CD4-positive, alpha-beta T cell (primary cell): Measurements from ENCODE around the gene KSR2. TPM values are rescaled to one million over a fixed set of nuclear protein-coding genes. Genes with fewer than 3 reads are reported as not detected.

ENCODE experiments used
- ATAC-seq: fragments of 200-7000 bp; cut with Tn5 transposase; one replicate; pipeline ENCODE4 v1.10.0; 2022; ENCODE audit warnings: mild to moderate bottlenecking; ENCODE audit not compliant: poor library complexity
- CTCF ChIA-PET: fragments of 350-600 bp; sonication (Branson Sonifier 250); formaldehyde crosslinking; loops from one replicate; lab custom pipeline; 2021; ENCODE audit warnings: antibody characterized with exemption, inconsistent platforms; lab: Charles Lee
- POLR2A ChIA-PET: fragments of 350-600 bp; sonication (Branson Sonifier 250); formaldehyde crosslinking; loops from one replicate; lab custom pipeline; 2021; ENCODE audit warnings: antibody characterized with exemption, inconsistent platforms; lab: Charles Lee
- DNase-seq, 14 experiments: peaks; one replicate each; pipeline ENCODE4 v3.0.0-alpha.2; 2013 to 2020; ENCODE audit warnings: mixed read lengths in 2 of 14
- H3K27ac ChIP-seq, 2 donors: one replicate each; pipeline versions ENCODE4 v1.5.1 to v1.7.0; 2013; ENCODE audit warnings: low read length in 2 of 2, low read depth in 1 of 2, mild to moderate bottlenecking in 1 of 2
- H3K27me3 ChIP-seq, 2 experiments: 1 replicate in 1 of 2; 2 replicates in 1 of 2; pipeline versions ENCODE4 v1.6.1 to v1.7.0; 2013; ENCODE audit warnings: low read length in 2 of 2, control low read depth in 1 of 2, mild to moderate bottlenecking in 1 of 2, moderate library complexity in 1 of 2; ENCODE audit not compliant: insufficient read depth in 2 of 2, control insufficient read depth in 1 of 2
- H3K36me3 ChIP-seq: one replicate; pipeline ENCODE4 v1.6.1; 2013; ENCODE audit warnings: low read length, control low read depth; ENCODE audit not compliant: insufficient read depth
- H3K4me1 ChIP-seq: one replicate; pipeline ENCODE4 v1.6.1; 2013; ENCODE audit warnings: low read length, control low read depth; ENCODE audit not compliant: insufficient read depth
- H3K4me3 ChIP-seq: one replicate; pipeline ENCODE4 v1.5.1; 2013; ENCODE audit warnings: mild to moderate bottlenecking, low read length, moderate library complexity
- H3K9me3 ChIP-seq, 2 experiments: 1 replicate in 1 of 2; 2 replicates in 1 of 2; pipeline versions ENCODE4 v1.6.1 to v1.7.0; 2013; ENCODE audit warnings: low read length in 2 of 2, mild to moderate bottlenecking in 2 of 2, control low read depth in 1 of 2, moderate library complexity in 1 of 2; ENCODE audit not compliant: control insufficient read depth in 1 of 2, insufficient read depth in 1 of 2
- H3K27ac Mint-ChIP-seq: one replicate; pipeline ENCODE4 v1.8.0; 2020; ENCODE audit warnings: mixed read lengths
- H3K27me3 Mint-ChIP-seq: one replicate; pipeline ENCODE4 v1.8.0; 2021; ENCODE audit warnings: mixed read lengths
- H3K36me3 Mint-ChIP-seq: one replicate; pipeline ENCODE4 v1.8.0; 2021; ENCODE audit warnings: low read depth, mixed read lengths
- H3K4me1 Mint-ChIP-seq: one replicate; pipeline ENCODE4 v1.8.0; 2021; ENCODE audit warnings: low read depth, mixed read lengths
- H3K4me3 Mint-ChIP-seq: one replicate; pipeline ENCODE4 v1.8.0; 2020; ENCODE audit warnings: mild to moderate bottlenecking, mixed read lengths
- H3K9me3 Mint-ChIP-seq: one replicate; pipeline ENCODE4 v1.8.0; 2020; ENCODE audit warnings: mixed read lengths
- intact Hi-C, 2 experiments: fragments of 100-400 bp; cut with DNase I in 1 of 2; cut with micrococcal nuclease in 1 of 2; formaldehyde crosslinking; loops; one replicate each; pipeline versions ENCODE4 v1.15.1 to v1.9.0; 2023 to 2025; cut with DNase I, micrococcal nuclease
- total RNA-seq, 174 experiments: library from RNA in 2 of 174; stranded (reverse) in 2 of 174; gene quantifications; one replicate each; pipeline ENCODE4 v1.2.3 and lab custom pipeline; 2021 to 2026
- TF ChIP-seq, protein P1 (sequence below): fragments of 200-600 bp; IDR thresholded peaks from one replicate; pipeline ENCODE4 v1.8.0; 2022; ENCODE audit warnings: antibody characterized with exemption, mild to moderate bottlenecking

The KSR2 gene
- total RNA-seq, 2 experiments from 2014 or later, result 0.05 to 0.17 TPM

DNA sequence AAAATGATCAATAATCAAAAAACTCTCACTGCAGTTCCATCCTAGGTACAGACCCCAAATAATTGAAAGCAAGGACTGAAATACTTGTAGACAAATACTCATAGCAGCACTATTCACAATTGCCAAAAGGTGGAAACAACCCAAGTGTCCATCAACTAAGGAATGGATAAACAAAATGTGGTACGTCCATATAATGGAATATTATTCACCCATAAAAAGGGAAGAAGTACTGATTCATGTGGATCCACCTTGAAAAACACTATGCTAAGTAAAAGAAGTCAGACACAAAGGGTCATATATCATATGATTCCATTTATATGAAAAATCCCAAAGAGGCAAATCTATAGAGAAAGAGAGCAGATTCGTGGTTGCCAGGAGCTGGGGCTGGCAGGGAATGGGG lies 202.8 kb downstream of the KSR2 start:
- ChIA-PET CTCF (no interaction called here), POLR2A (no interaction called here)
- H3K36me3 ChIP-seq, result no peaks in the 10 kb centered on the region
- H3K27ac Mint-ChIP-seq, result no peak overlapping the region
- DNase-seq (no peak), ATAC-seq (no peak)
- no peak overlapping the region for H3K4me3 ChIP-seq
- intact Hi-C loops, result no loop called here
- no peaks in the 10 kb centered on the region for H3K27me3 Mint-ChIP-seq
- H3K9me3 Mint-ChIP-seq, result peaks cover 8% of the 10 kb centered on the region
- H3K27me3 ChIP-seq, result no peaks in the 10 kb centered on the region
- H3K4me3 Mint-ChIP-seq, result no peak overlapping the region
- H3K4me1 ChIP-seq, result no peaks in the 10 kb centered on the region
- no peaks in the 10 kb centered on the region for H3K36me3 Mint-ChIP-seq
- no peaks in the 10 kb centered on the region for H3K4me1 Mint-ChIP-seq
- no peak overlapping the region for H3K27ac ChIP-seq
- peaks cover 0 to 28% of the 10 kb centered on the region in 2 experiments for H3K9me3 ChIP-seq
- TF ChIP-seq, protein P1, sequence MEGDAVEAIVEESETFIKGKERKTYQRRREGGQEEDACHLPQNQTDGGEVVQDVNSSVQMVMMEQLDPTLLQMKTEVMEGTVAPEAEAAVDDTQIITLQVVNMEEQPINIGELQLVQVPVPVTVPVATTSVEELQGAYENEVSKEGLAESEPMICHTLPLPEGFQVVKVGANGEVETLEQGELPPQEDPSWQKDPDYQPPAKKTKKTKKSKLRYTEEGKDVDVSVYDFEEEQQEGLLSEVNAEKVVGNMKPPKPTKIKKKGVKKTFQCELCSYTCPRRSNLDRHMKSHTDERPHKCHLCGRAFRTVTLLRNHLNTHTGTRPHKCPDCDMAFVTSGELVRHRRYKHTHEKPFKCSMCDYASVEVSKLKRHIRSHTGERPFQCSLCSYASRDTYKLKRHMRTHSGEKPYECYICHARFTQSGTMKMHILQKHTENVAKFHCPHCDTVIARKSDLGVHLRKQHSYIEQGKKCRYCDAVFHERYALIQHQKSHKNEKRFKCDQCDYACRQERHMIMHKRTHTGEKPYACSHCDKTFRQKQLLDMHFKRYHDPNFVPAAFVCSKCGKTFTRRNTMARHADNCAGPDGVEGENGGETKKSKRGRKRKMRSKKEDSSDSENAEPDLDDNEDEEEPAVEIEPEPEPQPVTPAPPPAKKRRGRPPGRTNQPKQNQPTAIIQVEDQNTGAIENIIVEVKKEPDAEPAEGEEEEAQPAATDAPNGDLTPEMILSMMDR, result no peak

DNA sequence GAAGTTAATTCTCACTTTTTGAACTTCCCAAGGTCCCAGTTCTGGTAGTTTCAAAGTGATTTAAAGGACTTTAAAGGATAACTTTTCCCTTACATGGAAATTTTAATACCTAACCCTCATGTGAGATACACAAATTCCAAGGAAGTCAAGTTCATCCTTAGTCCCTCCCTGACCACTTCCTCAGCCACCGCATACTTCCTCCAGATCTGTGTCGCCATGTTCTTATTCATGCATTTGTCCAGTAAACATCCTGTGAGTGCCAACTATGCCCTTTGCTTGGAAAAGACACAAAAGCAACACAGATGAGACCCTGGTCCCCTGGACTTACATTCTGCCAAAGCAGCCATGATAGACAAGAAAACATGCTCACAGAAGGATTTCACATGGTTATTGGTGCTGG lies 206.6 kb downstream of the KSR2 start:
- intact Hi-C loops, result no loop called here
- no peak for DNase-seq
- H3K27ac Mint-ChIP-seq, result no peak overlapping the region
- no peaks in the 10 kb centered on the region for H3K36me3 ChIP-seq
- CTCF ChIA-PET, result no interaction called here
- H3K9me3 Mint-ChIP-seq, result peaks cover 11% of the 10 kb centered on the region
- H3K4me3 ChIP-seq, result no peak overlapping the region
- H3K4me1 ChIP-seq, result no peaks in the 10 kb centered on the region
- no peak for ATAC-seq
- peaks cover 0 to 19% of the 10 kb centered on the region in 2 experiments for H3K9me3 ChIP-seq
- TF ChIP-seq, protein P1, result no peak
- no peaks in the 10 kb centered on the region for H3K4me1 Mint-ChIP-seq
- no peaks in the 10 kb centered on the region for H3K36me3 Mint-ChIP-seq
- H3K27me3 Mint-ChIP-seq, result no peaks in the 10 kb centered on the region
- H3K27ac ChIP-seq, result no peak overlapping the region
- no peaks in the 10 kb centered on the region for H3K27me3 ChIP-seq
- POLR2A ChIA-PET, result no interaction called here
- H3K4me3 Mint-ChIP-seq, result no peak overlapping the region

DNA sequence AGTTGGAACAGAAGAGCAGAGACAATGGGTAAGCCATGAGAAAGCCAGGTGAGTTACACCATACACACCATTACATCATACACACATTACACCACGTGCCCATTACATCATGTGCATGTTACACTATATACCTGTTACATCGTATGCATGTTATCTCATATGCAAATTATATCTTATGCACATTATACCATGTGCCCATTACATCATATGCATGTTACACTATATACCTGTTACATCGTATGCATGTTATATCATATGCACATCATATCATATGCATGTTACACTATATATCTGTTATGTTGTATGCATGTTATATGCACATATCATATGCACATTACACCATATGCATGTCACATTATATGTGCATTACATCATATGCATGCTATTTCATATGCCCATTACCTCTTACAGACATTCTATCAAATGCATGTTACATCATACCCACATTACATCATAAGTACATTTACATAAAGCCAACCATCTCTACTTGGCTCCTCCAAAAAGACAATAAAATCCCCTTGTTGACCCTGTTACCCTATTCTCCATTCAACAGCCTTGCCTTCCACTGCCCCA lies 207.2 kb downstream of the KSR2 start:
- Mint-ChIP-seq H3K9me3 (peaks cover 11% of the 10 kb centered on the region), H3K4me3 (no peak overlapping the region), H3K27ac (no peak overlapping the region), H3K27me3 (no peaks in the 10 kb centered on the region), H3K36me3 (no peaks in the 10 kb centered on the region), H3K4me1 (no peaks in the 10 kb centered on the region)
- intact Hi-C loops, result no loop called here
- TF ChIP-seq, protein P1, result no peak
- no peak for ATAC-seq
- Histone ChIP-seq H3K4me1 (no peaks in the 10 kb centered on the region), H3K27me3 (no peaks in the 10 kb centered on the region), H3K36me3 (no peaks in the 10 kb centered on the region), H3K9me3 (peaks cover 0 to 13% of the 10 kb centered on the region in 2 experiments), H3K4me3 (no peak overlapping the region), H3K27ac (no peak overlapping the region)
- no peak for DNase-seq
- ChIA-PET POLR2A (no interaction called here), CTCF (no interaction called here)
